HepG2 (cell line): Measurements from ENCODE around the gene NUP133. TPM values are rescaled to one million over a fixed set of nuclear protein-coding genes. Genes with fewer than 3 reads are reported as not detected.

Experiments
- BCLAF1 ChIP-seq: fragments of 450-650 bp; IDR thresholded peaks from 2 replicates; pipeline ENCODE4 v1.6.1; 2017; ENCODE audit warnings: mild to moderate bottlenecking
- CAMTA2 ChIP-seq: sonication (generic); formaldehyde crosslinking; IDR thresholded peaks from 2 replicates; pipeline ENCODE4 v1.4.0; 2020; ENCODE audit warnings: mild to moderate bottlenecking, missing genetic modification reagents, borderline replicate concordance
- FUBP1 ChIP-seq: sonication (generic); formaldehyde crosslinking; IDR thresholded peaks from 2 replicates; pipeline ENCODE4 v1.5.1; 2020; ENCODE audit warnings: missing genetic modification reagents, mild to moderate bottlenecking, borderline replicate concordance
- GABPB1 ChIP-seq: IDR thresholded peaks from 2 replicates; pipeline ENCODE4 v1.6.1; 2016; ENCODE audit warnings: mild to moderate bottlenecking, missing genetic modification reagents, moderate library complexity, missing compliant biosample characterization
- MAFF ChIP-seq: IDR thresholded peaks from 2 replicates; pipeline ENCODE4 v1.6.1; 2011; ENCODE audit warnings: low read depth, low read length, improper control_type of control experiment
- MIER3 ChIP-seq: IDR thresholded peaks from 2 replicates; pipeline ENCODE4 v1.6.1; 2016; ENCODE audit warnings: missing compliant biosample characterization, borderline replicate concordance
- MYPOP ChIP-seq: sonication (generic); formaldehyde crosslinking; IDR thresholded peaks from 2 replicates; pipeline ENCODE4 v1.8.1; 2023; ENCODE audit warnings: mild to moderate bottlenecking, moderate library complexity, missing genetic modification reagents
- NFIC ChIP-seq: IDR thresholded peaks from 2 replicates; pipeline ENCODE4 v1.6.1; 2012; ENCODE audit warnings: mild to moderate bottlenecking, low read length, inconsistent platforms
- NFRKB ChIP-seq: fragments of 450-650 bp; IDR thresholded peaks from 2 replicates; pipeline ENCODE4 v1.6.1; 2017
- NPAS2 ChIP-seq: sonication (generic); formaldehyde crosslinking; IDR thresholded peaks from 2 replicates; pipeline ENCODE4 v1.8.0; 2022; ENCODE audit warnings: mild to moderate bottlenecking, missing genetic modification reagents, borderline replicate concordance
- PHF21A ChIP-seq: sonication (generic); formaldehyde crosslinking; IDR thresholded peaks from 2 replicates; pipeline ENCODE4 v1.5.0; 2020; ENCODE audit warnings: mild to moderate bottlenecking, missing genetic modification reagents
- SMARCC2 ChIP-seq: fragments of 450-650 bp; IDR thresholded peaks from 2 replicates; pipeline ENCODE4 v1.6.1; 2017; ENCODE audit warnings: antibody characterized with exemption, mild to moderate bottlenecking
- SOX13 ChIP-seq, 3 experiments: fragments of 450-650 bp in 1 of 3; sonication (generic) in 1 of 3; formaldehyde crosslinking in 1 of 3; IDR thresholded peaks in 2 of 3; conservative IDR thresholded peaks in 1 of 3; 2 replicates each; pipeline versions ENCODE4 v1.5.0 to v1.6.1; 2016 to 2020; ENCODE audit warnings: antibody characterized with exemption in 1 of 3, mild to moderate bottlenecking in 1 of 3, missing compliant biosample characterization in 1 of 3, missing genetic modification reagents in 1 of 3, moderate library complexity in 1 of 3
- TFAP4 ChIP-seq: sonication (generic); IDR thresholded peaks from 2 replicates; pipeline ENCODE4 v1.6.1; 2016; ENCODE audit warnings: low read depth, borderline replicate concordance
- XRCC5 ChIP-seq: fragments of 200-400 bp; formaldehyde crosslinking; optimal IDR thresholded peaks from 2 replicates; pipeline ENCODE3; 2017; ENCODE audit warnings: mild to moderate bottlenecking, low read length
- ZBTB21 ChIP-seq: sonication (generic); formaldehyde crosslinking; IDR thresholded peaks from 2 replicates; pipeline ENCODE4 v1.4.0; 2020; ENCODE audit warnings: missing genetic modification reagents
- ZNF232 ChIP-seq: sonication (generic); formaldehyde crosslinking; IDR thresholded peaks from 2 replicates; pipeline ENCODE4 v1.4.0; 2020; ENCODE audit warnings: missing genetic modification reagents, borderline replicate concordance
- ZNF24 ChIP-seq: fragments of 450-650 bp; IDR thresholded peaks from 2 replicates; pipeline ENCODE4 v1.6.1; 2017; ENCODE audit warnings: antibody characterized with exemption, mild to moderate bottlenecking
- ZNF451 ChIP-seq: sonication (generic); formaldehyde crosslinking; IDR thresholded peaks from 2 replicates; pipeline ENCODE4 v1.5.0; 2020; ENCODE audit warnings: mild to moderate bottlenecking, missing genetic modification reagents
- ZNF546 ChIP-seq: sonication (generic); formaldehyde crosslinking; conservative IDR thresholded peaks from 2 replicates; pipeline ENCODE4 v1.8.1; 2023; ENCODE audit warnings: mild to moderate bottlenecking, missing genetic modification reagents
- ZNF577 ChIP-seq: sonication (generic); formaldehyde crosslinking; IDR thresholded peaks from 2 replicates; pipeline ENCODE4 v1.4.0; 2020; ENCODE audit warnings: mild to moderate bottlenecking, low read depth, missing genetic modification reagents, borderline replicate concordance
- ZNF619 ChIP-seq: sonication (generic); formaldehyde crosslinking; IDR thresholded peaks from 2 replicates; pipeline ENCODE4 v1.4.0; 2020; ENCODE audit warnings: mild to moderate bottlenecking, missing genetic modification reagents
- ZNF777 ChIP-seq: sonication (generic); formaldehyde crosslinking; IDR thresholded peaks from 2 replicates; pipeline ENCODE4 v1.4.0; 2020; ENCODE audit warnings: missing genetic modification reagents
- polyA plus RNA-seq, 8 experiments: library from polyadenylated mRNA; depleted of rRNA in 3 of 8; stranded (reverse) in 7 of 8; unstranded in 1 of 8; fragments of >200 nt; fragmentation: Illumina TruSeq in 4 of 8; extraction: Trizol in 4 of 8; gene quantifications; 2 replicates each; pipeline versions ENCODE4 v1.2.1 to v1.2.3, GENCODE V29; 2011 to 2016; ENCODE audit warnings: low read depth in 4 of 8, missing spikeins in 1 of 8, mixed read lengths in 1 of 8; ENCODE audit not compliant: insufficient read depth in 1 of 8
- total RNA-seq, 5 experiments: library from RNA; depleted of rRNA; stranded (reverse); fragments of >200 nt; fragmentation: Illumina TruSeq; extraction: Trizol; gene quantifications; 2 replicates each; pipeline ENCODE4 v1.2.3, GENCODE V29; 2016; ENCODE audit warnings: low read depth in 1 of 5

NUP133 gene
- total and polyA plus RNA-seq, 2 of the 13 experiments (the other 11 are each of a cell fraction or from before 2014, with no cell fraction given), result 17.7 to 45.6 TPM

GRCh38 chr1:229507951-229508822 is at the start of gene NUP133 (continued):
- TF ChIP-seq MYPOP (peak; percentile 81), SMARCC2 (no peak), ZNF577 (CRISPR knock-in tag) (no peak), PHF21A (CRISPR knock-in tag) (peak; percentile 77), ZNF546 (CRISPR knock-in tag) (no peak), TFAP4 (0 out of 2 replicates have a peak, but pooled peaks have one; percentile 29), NPAS2 (CRISPR knock-in tag) (no peak), NFRKB (no peak), ZBTB21 (CRISPR knock-in tag) (peak; percentile 83), XRCC5 (no peak), ZNF232 (CRISPR knock-in tag) (no peak; the same call in 1 of the 2 replicates), ZNF24 (no peak), FUBP1 (CRISPR knock-in tag) (no peak), ZNF451 (CRISPR knock-in tag) (no peak), ZNF777 (no peak; the same call in 1 of the 2 replicates), NFIC (no peak), ZNF619 (CRISPR knock-in tag) (no peak; the same call in none of the 2 replicates), MAFF (no peak), CAMTA2 (CRISPR knock-in tag) (no peak), BCLAF1 (no peak), SOX13 (IDR thresholded peaks at IDR 0.05) (no peak), SOX13 (CRISPR knock-in tag; conservative IDR thresholded peaks at IDR 0.05 in 1 of 2, IDR thresholded peaks at IDR 0.05 in 1 of 2) (peak in 1 of 2 experiments; percentile 59; a peak in 2 of 4 replicates), MIER3 (peak; percentile 86), GABPB1 (CRISPR knock-in tag) (peak; percentile 88)
